WERI-Rb-1 (cell line): Measurements from ENCODE around the gene WDR87.
"Not testable (repeated sequence)": the region's sequence is repeated elsewhere in the genome, so short reads cannot be mapped to it uniquely, and the experiment has no call there.

Source experiments
- DNase-seq: peaks from one replicate; pipeline ENCODE4 v3.0.0-alpha.2; 2020
- H3K27ac ChIP-seq: fragments of 250-450 bp; sonication (Bioruptor Pico); 2 replicates; pipeline ENCODE4 v1.5.1; 2020; ENCODE audit warnings: mild to moderate bottlenecking, moderate library complexity
- H3K27me3 ChIP-seq: fragments of 250-450 bp; sonication (Bioruptor Pico); 2 replicates; pipeline ENCODE4 v1.5.1; 2021; ENCODE audit warnings: mild to moderate bottlenecking, low read depth, moderate library complexity; ENCODE audit not compliant: insufficient read depth, severe bottlenecking
- H3K36me3 ChIP-seq: fragments of 250-450 bp; sonication (Bioruptor Pico); 2 replicates; pipeline ENCODE4 v1.5.1; 2020; ENCODE audit warnings: mild to moderate bottlenecking, moderate library complexity
- H3K4me3 ChIP-seq: 2 replicates; pipeline ENCODE4 v1.5.1; 2011; ENCODE audit warnings: low read depth, mild to moderate bottlenecking, control low read depth, low read length
- H3K9me3 ChIP-seq: fragments of 250-450 bp; sonication (Bioruptor Pico); 2 replicates; pipeline ENCODE4 v1.5.1; 2021; ENCODE audit warnings: mild to moderate bottlenecking, moderate library complexity; ENCODE audit not compliant: severe bottlenecking
- TF ChIP-seq, protein P1 (sequence below): IDR thresholded peaks from 2 replicates; pipeline ENCODE4 v1.5.1; 2011; ENCODE audit warnings: low read depth, mild to moderate bottlenecking, control low read depth, inconsistent platforms, low read length

WDR87 gene

DNA sequence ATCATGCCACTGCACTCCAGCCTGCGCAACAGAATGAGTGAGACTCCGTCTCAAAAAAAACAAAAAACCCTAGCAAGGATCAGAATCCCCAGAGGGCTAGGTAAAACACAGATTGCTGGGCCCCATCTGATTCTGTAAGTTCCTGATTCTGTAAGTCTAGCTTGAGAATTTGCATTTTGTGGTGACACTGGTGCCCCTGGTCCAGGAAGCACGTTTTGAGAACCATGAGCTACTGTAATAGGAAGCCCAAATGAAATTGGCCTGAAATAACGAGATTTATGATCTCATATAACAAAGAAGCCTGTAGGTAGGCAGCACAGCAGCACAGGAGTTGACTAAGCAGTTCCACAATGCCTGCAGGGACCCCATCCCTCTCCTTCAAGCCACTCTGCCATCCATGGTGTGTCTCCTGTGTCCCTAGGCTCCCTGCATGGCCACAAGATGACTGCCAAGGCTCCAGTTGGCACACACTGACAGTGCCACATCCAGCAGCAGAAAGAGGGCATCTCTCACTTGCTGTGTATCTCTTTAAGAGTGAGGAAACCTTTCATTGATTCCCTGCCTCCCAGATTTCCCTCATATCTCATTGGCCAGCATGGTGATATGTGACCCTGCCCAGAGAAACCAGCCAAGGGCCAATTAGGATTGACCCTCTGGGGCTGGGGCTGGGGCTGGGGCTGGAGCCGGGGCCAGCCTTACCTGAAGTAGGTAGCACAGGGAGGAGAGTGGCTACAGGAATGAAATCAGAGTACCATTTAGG, 22.3 kb upstream of the WDR87 start:
- Histone ChIP-seq H3K36me3 (peaks cover 3% of the 10 kb centered on the region; the same call in 1 of the 2 replicates), H3K4me3 (no peak overlapping the region), H3K27ac (no peak overlapping the region), H3K9me3 (no peaks in the 10 kb centered on the region), H3K27me3 (no peaks in the 10 kb centered on the region)
- TF ChIP-seq, protein P1, sequence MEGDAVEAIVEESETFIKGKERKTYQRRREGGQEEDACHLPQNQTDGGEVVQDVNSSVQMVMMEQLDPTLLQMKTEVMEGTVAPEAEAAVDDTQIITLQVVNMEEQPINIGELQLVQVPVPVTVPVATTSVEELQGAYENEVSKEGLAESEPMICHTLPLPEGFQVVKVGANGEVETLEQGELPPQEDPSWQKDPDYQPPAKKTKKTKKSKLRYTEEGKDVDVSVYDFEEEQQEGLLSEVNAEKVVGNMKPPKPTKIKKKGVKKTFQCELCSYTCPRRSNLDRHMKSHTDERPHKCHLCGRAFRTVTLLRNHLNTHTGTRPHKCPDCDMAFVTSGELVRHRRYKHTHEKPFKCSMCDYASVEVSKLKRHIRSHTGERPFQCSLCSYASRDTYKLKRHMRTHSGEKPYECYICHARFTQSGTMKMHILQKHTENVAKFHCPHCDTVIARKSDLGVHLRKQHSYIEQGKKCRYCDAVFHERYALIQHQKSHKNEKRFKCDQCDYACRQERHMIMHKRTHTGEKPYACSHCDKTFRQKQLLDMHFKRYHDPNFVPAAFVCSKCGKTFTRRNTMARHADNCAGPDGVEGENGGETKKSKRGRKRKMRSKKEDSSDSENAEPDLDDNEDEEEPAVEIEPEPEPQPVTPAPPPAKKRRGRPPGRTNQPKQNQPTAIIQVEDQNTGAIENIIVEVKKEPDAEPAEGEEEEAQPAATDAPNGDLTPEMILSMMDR: no peak
- DNase-seq: no peak

DNA sequence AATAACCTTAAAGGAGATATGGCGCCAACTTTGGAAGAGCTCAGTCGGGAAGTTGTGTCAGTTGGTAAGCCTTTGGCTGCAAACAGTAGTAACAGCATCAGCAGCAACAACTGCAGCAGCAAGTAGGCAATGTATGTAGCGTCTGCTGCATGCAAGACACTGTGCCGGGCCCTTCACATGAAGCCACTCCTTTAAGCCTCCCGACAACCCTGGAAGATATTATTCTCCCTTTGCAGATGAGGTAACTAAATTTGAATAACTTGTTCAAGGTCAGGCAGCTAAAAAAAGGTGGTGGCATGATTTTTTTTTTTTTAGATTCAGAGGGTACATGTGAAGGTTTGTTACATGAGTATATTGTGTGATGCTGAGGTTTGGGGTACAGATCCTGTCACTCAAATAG, 20.3 kb upstream of the WDR87 start:
- Histone ChIP-seq H3K27me3 (no peaks in the 10 kb centered on the region), H3K9me3 (no peaks in the 10 kb centered on the region), H3K4me3 (no peak overlapping the region), H3K27ac (no peak overlapping the region), H3K36me3 (peaks cover 3% of the 10 kb centered on the region; the same call in 1 of the 2 replicates)
- TF ChIP-seq, protein P1: no peak
- DNase-seq: no peak

DNA sequence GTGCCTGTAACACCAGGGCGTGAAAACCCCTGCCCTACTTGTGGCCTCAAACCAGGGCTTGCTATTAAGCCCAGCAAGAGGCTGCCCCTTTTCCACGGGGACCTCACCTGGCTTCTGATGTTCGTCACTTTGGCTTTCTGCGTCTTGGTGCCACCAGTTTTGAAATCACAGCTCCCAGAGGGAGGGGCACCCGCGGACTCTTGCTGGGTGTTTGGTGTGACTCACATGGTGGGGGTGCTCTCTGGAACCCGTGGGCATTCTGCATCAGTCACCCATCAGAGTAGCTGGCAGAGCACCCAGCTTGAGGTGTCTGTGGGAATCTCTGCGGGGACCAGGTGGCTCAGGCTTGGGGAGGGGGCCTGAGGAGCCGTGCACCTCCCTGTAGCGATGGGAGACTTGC, 19.9 kb upstream of the WDR87 start:
- no peak for DNase-seq

DNA sequence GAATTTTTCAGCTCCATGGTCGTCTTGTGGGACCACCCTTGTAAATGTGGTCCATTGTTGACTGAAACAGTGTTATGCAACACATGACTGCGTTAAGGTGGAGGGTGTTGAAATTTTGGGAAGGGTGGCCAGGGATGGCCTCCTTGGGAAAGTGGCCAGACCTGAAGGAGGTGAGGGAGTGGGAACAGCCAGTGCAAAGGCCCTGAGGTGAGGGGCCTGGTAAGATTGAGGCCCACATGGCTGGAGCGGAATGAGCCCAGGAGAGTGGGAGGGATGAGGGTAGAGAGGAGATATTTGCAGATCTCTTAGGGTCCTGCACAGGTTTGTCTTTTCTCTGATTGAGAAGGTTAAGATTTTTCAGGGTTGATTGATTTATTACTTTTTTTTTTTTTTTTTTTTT, 18.8 kb upstream of the WDR87 start:
- TF ChIP-seq, protein P1: no peak
- H3K9me3 ChIP-seq: no peaks in the 10 kb centered on the region
- H3K27me3 ChIP-seq: no peaks in the 10 kb centered on the region
- DNase-seq: no peak
- no peaks in the 10 kb centered on the region for H3K36me3 ChIP-seq
- H3K27ac ChIP-seq: no peak overlapping the region
- H3K4me3 ChIP-seq: no peak overlapping the region

More for the DNA sequence above, 19.9 kb upstream of the WDR87 start:
- Histone ChIP-seq H3K36me3 (peaks cover 3% of the 10 kb centered on the region; the same call in 1 of the 2 replicates), H3K4me3 (no peak overlapping the region), H3K9me3 (no peaks in the 10 kb centered on the region), H3K27me3 (no peaks in the 10 kb centered on the region), H3K27ac (no peak overlapping the region)
- TF ChIP-seq, protein P1: no peak

DNA sequence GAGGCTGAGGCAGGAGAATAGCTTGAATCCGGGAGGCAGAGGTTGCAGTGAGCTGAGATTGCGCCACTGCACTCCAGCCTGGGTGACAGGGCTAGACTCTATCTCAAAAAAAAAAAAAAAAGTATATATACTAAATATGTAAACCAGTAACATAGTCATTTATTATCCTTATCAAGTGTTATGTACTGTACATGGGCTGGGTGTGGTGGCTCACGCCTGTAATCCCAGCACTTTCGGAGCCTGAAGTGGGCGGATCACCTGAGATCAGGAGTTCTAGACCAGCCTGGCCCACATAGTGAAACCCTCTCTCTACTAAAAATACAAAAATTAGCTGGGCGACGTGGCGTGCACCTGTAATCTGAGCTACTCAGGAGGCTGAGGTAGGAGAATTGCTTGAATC, 18.2 kb upstream of the WDR87 start:
- H3K9me3 ChIP-seq, H3K4me3 ChIP-seq, DNase-seq, H3K27me3 ChIP-seq, H3K36me3 ChIP-seq, H3K27ac ChIP-seq: not testable (repeated sequence)

DNA sequence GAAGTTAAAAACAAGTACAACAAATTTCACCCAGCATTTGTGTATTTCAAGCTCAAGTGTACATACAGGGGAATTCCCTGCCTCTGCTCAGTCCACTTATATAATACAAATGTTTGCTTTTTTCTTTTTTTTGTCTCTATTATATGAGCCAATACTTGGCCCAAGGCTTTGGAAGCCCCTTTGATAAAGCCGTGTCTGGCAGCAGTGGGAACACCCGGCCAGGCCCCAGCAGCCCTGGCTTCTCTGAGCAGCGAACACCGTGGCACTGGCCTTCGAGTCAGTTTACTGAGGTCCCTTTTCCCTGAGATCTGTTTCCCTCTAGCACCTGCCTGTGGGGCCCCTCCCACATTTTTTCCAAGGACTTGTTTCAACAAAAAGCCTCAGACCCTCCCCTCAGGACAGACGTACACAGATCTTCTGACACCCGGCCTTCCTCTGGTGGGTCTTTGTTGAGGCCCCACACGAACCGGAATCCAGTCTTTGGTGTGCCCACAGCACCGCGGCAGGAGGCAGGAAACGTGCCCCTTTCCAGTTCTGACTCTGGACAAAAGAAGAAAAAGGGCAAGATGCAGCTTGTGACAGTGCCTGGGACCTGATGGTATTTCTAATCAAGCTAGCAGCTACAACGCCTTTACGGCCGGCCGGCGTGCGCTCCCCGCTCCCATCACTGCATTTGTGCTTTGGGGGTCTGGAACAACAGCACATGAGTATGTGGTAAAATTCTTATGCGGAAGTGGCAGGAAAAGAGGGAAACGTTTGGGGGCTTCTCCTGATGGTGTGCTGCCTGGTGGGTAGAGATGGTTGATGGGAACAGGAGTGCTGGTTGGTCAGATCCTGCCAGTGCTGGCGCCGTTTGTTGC, 14.4 kb upstream of the WDR87 start:
- Histone ChIP-seq H3K27ac (no peak overlapping the region), H3K4me3 (no peak overlapping the region), H3K36me3 (peaks cover 16% of the 10 kb centered on the region), H3K9me3 (peaks cover 3% of the 10 kb centered on the region), H3K27me3 (no peaks in the 10 kb centered on the region)
- TF ChIP-seq, protein P1: no peak
- DNase-seq: no peak
